CD4-positive, alpha-beta memory T cell (primary cell): ENCODE results near the gene NOL3. TPM values are rescaled to one million over a fixed set of nuclear protein-coding genes. Genes with fewer than 3 reads are reported as not detected.

Experiments
- CTCF ChIA-PET: fragments of 350-600 bp; sonication (Branson Sonifier 250); formaldehyde crosslinking; loops from one replicate; lab custom pipeline; 2021; ENCODE audit warnings: inconsistent platforms; ENCODE audit not compliant: partially characterized antibody; lab: Charles Lee
- POLR2A ChIA-PET: fragments of 350-600 bp; sonication (Branson Sonifier 250); formaldehyde crosslinking; loops from one replicate; lab custom pipeline; 2021; ENCODE audit not compliant: partially characterized antibody; lab: Charles Lee
- DNase-seq, 5 donors: peaks; one replicate each; pipeline versions ENCODE4 v3.0.0 to v3.0.0-alpha.2; 2020 to 2022; ENCODE audit warnings: mixed read lengths in 1 of 5
- H3K27ac ChIP-seq: one replicate; pipeline ENCODE4 v1.7.0; 2013; ENCODE audit warnings: low read depth, low read length
- H3K27me3 ChIP-seq: 2 replicates; pipeline ENCODE4 v1.7.0; 2013; ENCODE audit warnings: mild to moderate bottlenecking, low read length, moderate library complexity; ENCODE audit not compliant: insufficient read depth
- H3K36me3 ChIP-seq: 2 replicates; pipeline ENCODE4 v1.7.0; 2013; ENCODE audit warnings: mild to moderate bottlenecking, low read length, moderate library complexity; ENCODE audit not compliant: insufficient read depth
- H3K4me1 ChIP-seq: 2 replicates; pipeline ENCODE4 v1.7.0; 2013; ENCODE audit warnings: mild to moderate bottlenecking, low read length, moderate library complexity; ENCODE audit not compliant: insufficient read depth
- H3K4me3 ChIP-seq, 2 donors: one replicate each; pipeline ENCODE4 v1.7.0; 2013; ENCODE audit warnings: low read length in 2 of 2, mild to moderate bottlenecking in 1 of 2
- H3K9me3 ChIP-seq, 2 donors: one replicate each; pipeline ENCODE4 v1.7.0; 2013; ENCODE audit warnings: low read length in 2 of 2, control low read depth in 1 of 2; ENCODE audit not compliant: control insufficient read depth in 1 of 2
- H3K27ac Mint-ChIP-seq, 7 donors: one replicate each; pipeline ENCODE4 v1.8.0; 2020 to 2021; ENCODE audit warnings: mixed read lengths in 7 of 7, mild to moderate bottlenecking in 6 of 7, inconsistent platforms in 3 of 7, moderate library complexity in 3 of 7
- H3K27me3 Mint-ChIP-seq, 2 donors: one replicate each; pipeline ENCODE4 v1.8.0; 2020 to 2021; ENCODE audit warnings: mixed read lengths in 2 of 2
- H3K36me3 Mint-ChIP-seq, 2 donors: one replicate each; pipeline ENCODE4 v1.8.0; 2020 to 2021; ENCODE audit warnings: mixed read lengths in 2 of 2, inconsistent platforms in 1 of 2, mild to moderate bottlenecking in 1 of 2
- H3K4me1 Mint-ChIP-seq, 4 donors: one replicate each; pipeline ENCODE4 v1.8.0; 2020 to 2021; ENCODE audit warnings: mixed read lengths in 4 of 4, mild to moderate bottlenecking in 1 of 4
- H3K4me3 Mint-ChIP-seq, 8 donors: one replicate each; pipeline ENCODE4 v1.8.0; 2020 to 2021; ENCODE audit warnings: mixed read lengths in 8 of 8, mild to moderate bottlenecking in 7 of 8, moderate library complexity in 6 of 8, inconsistent platforms in 3 of 8
- H3K9me3 Mint-ChIP-seq, 8 donors: one replicate each; pipeline ENCODE4 v1.8.0; 2020 to 2021; ENCODE audit warnings: mixed read lengths in 8 of 8, mild to moderate bottlenecking in 5 of 8, inconsistent platforms in 3 of 8, moderate library complexity in 1 of 8
- intact Hi-C: fragments of 100-400 bp; cut with micrococcal nuclease; formaldehyde crosslinking; loops from one replicate; pipeline ENCODE4 v1.15.1; 2023
- polyA plus RNA-seq, 2 donors: library from polyadenylated mRNA; unstranded; fragments of 300-500 nt; fragmentation: Illumina TruSeq; gene quantifications; one replicate each; pipeline ENCODE4 v1.2.3, GENCODE V29; 2021
- total RNA-seq, 2 experiments: library from RNA; stranded (reverse); gene quantifications; one replicate each; pipeline ENCODE4 v1.2.3, GENCODE V29; 2021

Gene NOL3
- total and polyA plus RNA-seq, 4 experiments from 2014 or later = 1.3 to 12.5 (median 5.7) TPM

DNA sequence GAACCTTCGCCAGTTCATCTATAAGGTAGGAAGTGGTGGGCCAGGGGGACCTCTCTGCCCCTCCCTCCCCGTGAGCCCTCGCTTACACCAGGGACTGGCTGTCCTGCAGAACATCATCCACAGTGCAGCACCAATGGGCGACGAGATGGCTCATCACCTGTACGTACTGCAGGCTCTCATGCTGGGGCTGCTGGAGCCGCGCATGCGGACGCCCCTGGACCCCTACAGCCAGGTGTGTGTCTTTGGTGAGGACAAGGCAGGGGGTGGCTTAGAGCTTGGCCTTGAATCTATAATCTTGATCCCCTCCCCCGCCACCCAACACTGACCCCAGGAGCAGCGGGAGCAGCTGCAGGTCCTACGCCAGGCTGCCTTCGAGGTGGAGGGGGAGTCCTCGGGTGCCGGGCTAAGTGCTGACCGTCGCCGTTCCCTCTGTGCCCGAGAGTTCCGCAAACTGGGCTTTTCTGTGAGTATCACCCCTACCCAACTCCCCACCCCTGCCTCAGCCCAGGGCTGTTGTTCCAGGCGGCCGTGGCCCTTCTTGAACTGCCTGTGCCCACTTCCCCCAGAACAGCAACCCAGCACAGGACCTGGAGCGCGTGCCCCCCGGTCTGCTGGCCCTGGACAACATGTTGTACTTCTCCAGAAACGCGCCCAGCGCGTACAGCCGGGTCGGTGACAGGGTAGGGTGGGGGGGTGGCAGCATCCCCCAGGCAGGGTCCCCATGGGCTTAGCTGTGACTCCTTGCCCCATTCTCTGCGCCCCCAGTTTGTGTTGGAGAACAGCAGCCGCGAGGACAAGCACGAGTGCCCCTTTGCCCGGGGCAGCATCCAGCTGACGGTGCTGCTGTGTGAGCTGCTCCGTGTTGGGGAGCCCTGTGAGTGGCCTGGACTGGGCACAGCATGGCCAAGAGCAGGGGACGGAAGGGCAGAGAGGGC, 31.3 kb downstream of the NOL3 start:
- Mint-ChIP-seq H3K4me1 (peaks cover 1 to 15% (median 7%) of the 10 kb centered on the region in 4 donors), H3K27me3 (no peaks in the 10 kb centered on the region), H3K9me3 (no peaks in the 10 kb centered on the region), H3K36me3 (peaks cover 9 to 39% of the 10 kb centered on the region in 2 donors), H3K4me3 (no peak overlapping the region), H3K27ac (peak overlapping the region in 1 of 7 donors; percentile 29)
- POLR2A ChIA-PET = interaction anchor here (1.0 to 2.1 kb wide), 4 partner anchors 9 to 43 kb away, joined by 3 to 10 read pairs (median 4); partner anchors contain the start of genes E2F4 and TMEM208
- no peak for DNase-seq
- Histone ChIP-seq H3K27me3 (no peaks in the 10 kb centered on the region), H3K4me1 (no peaks in the 10 kb centered on the region), H3K27ac (no peak overlapping the region), H3K4me3 (no peak overlapping the region), H3K9me3 (no peaks in the 10 kb centered on the region), H3K36me3 (peaks cover 36% of the 10 kb centered on the region)
- intact Hi-C loops = no loop called here
- CTCF ChIA-PET = interaction anchor here (0.7 kb wide), 1 partner anchor 77 kb away, joined by 3 read pairs; no protein-coding TSS in a partner anchor

DNA sequence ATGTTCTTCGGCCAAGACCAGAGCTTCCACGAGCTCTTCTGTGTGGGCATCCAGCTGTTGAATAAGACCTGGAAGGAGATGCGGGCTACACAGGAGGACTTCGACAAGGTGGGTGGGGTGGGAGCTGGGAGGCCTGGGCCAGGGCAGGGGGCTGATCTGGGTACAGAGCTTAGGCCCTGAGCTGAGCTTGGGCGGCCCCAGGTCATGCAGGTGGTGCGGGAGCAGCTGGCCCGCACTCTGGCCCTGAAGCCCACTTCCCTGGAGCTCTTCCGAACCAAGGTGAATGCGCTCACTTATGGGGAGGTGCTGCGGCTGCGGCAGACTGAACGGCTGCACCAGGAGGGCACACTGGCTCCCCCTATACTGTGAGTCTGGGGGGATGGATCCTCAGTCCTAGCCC, 32.1 kb downstream of the NOL3 start:
- no peak overlapping the region for H3K4me3 Mint-ChIP-seq
- H3K4me1 ChIP-seq = no peaks in the 10 kb centered on the region
- H3K27ac ChIP-seq = no peak overlapping the region
- H3K27me3 ChIP-seq = no peaks in the 10 kb centered on the region
- H3K27ac Mint-ChIP-seq = no peak overlapping the region
- H3K36me3 ChIP-seq = peaks cover 28% of the 10 kb centered on the region
- H3K4me3 ChIP-seq = no peak overlapping the region
- H3K9me3 Mint-ChIP-seq = no peaks in the 10 kb centered on the region
- no peak for DNase-seq
- H3K27me3 Mint-ChIP-seq = no peaks in the 10 kb centered on the region
- POLR2A ChIA-PET = interaction anchor here (1.0 to 2.1 kb wide), 3 partner anchors 10 to 42 kb away, joined by 3 to 4 read pairs (median 4); partner anchors contain the start of genes E2F4 and TMEM208
- CTCF ChIA-PET = interaction anchor here (0.6 kb wide), 1 partner anchor 21 kb away, joined by 3 read pairs; no protein-coding TSS in a partner anchor
- intact Hi-C loops = no loop called here
- H3K36me3 Mint-ChIP-seq = peaks cover 4 to 31% of the 10 kb centered on the region in 2 donors
- H3K9me3 ChIP-seq = no peaks in the 10 kb centered on the region
- H3K4me1 Mint-ChIP-seq = peaks cover 0 to 9% (median 3%) of the 10 kb centered on the region in 4 donors

DNA sequence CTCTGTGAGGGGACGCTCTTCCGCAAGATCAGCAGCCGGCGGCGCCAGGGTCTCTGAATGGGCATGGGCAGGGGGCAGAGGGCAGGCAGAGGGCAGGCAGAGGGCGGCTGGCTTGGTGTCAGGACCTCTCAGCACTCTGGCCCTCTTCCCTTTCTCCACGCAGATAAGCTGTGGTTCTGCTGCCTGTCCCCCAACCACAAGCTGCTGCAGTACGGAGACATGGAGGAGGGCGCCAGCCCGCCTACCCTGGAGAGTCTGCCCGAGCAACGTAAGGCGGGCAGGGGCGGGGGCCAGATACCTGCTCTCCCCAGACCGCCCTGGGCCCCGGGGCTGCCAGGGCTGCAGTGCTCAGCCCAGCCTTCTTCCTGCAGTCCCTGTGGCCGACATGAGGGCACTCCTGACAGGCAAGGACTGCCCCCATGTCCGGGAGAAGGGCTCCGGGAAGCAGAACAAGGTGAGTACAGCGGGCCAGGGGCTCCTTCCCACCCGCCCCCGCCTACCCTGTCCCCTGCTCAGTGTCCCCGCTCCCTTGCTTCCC, 32.7 kb downstream of the NOL3 start:
- H3K27me3 Mint-ChIP-seq = no peaks in the 10 kb centered on the region
- Histone ChIP-seq H3K4me1 (no peaks in the 10 kb centered on the region), H3K27me3 (no peaks in the 10 kb centered on the region), H3K36me3 (peaks cover 22% of the 10 kb centered on the region), H3K27ac (no peak overlapping the region), H3K4me3 (no peak overlapping the region), H3K9me3 (no peaks in the 10 kb centered on the region)
- POLR2A ChIA-PET = interaction anchor here (2.1 kb wide), 1 partner anchor 10 kb away, joined by 4 read pairs; the partner anchor contains the start of gene E2F4
- CTCF ChIA-PET = interaction anchor here (0.6 kb wide), 1 partner anchor 21 kb away, joined by 3 read pairs; no protein-coding TSS in a partner anchor
- H3K27ac Mint-ChIP-seq = no peak overlapping the region
- H3K4me1 Mint-ChIP-seq = peaks cover 0 to 5% (median 2%) of the 10 kb centered on the region in 4 donors
- intact Hi-C loops = no loop called here
- no peak overlapping the region for H3K4me3 Mint-ChIP-seq
- H3K9me3 Mint-ChIP-seq = no peaks in the 10 kb centered on the region
- DNase-seq = no peak
- peaks cover 0 to 25% of the 10 kb centered on the region in 2 donors for H3K36me3 Mint-ChIP-seq

DNA sequence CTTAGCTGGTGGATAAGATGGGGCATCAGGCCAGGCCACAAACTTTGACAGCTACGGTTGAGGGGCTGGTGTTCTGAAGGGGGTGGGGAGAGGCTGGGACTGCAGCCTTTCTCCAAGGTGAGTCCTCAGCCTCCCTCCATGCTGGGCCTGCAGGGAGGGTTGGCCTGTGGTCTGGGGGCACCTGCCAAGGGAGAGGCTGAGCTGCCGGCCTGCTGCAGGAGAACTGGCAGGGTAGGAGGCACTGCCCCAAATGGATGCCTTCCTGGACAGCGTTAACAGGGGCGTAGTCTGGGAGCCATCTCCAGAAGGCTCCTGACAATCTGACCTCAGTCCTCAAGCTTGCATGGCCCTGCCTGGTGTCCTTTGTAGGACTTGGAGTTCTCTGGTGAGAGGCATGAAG, 33.7 kb downstream of the NOL3 start:
- CTCF ChIA-PET = no interaction called here
- DNase-seq = no peak
- H3K27ac ChIP-seq = no peak overlapping the region
- H3K4me3 Mint-ChIP-seq = no peak overlapping the region
- peaks cover 15% of the 10 kb centered on the region for H3K36me3 ChIP-seq
- H3K9me3 ChIP-seq = no peaks in the 10 kb centered on the region
- POLR2A ChIA-PET = interaction anchor here (0.9 to 1.2 kb wide), 4 partner anchors 9 to 23 kb away, joined by 3 to 6 read pairs (median 3); partner anchors contain the start of gene TMEM208
- no peaks in the 10 kb centered on the region for H3K4me1 Mint-ChIP-seq
- H3K27me3 Mint-ChIP-seq = no peaks in the 10 kb centered on the region
- H3K27ac Mint-ChIP-seq = peak overlapping the region in 1 of 7 donors; percentile 29
- no peaks in the 10 kb centered on the region for H3K4me1 ChIP-seq
- H3K36me3 Mint-ChIP-seq = peaks cover 0 to 20% of the 10 kb centered on the region in 2 donors
- intact Hi-C loops = no loop called here
- no peak overlapping the region for H3K4me3 ChIP-seq
- no peaks in the 10 kb centered on the region for H3K9me3 Mint-ChIP-seq
- H3K27me3 ChIP-seq = no peaks in the 10 kb centered on the region

DNA sequence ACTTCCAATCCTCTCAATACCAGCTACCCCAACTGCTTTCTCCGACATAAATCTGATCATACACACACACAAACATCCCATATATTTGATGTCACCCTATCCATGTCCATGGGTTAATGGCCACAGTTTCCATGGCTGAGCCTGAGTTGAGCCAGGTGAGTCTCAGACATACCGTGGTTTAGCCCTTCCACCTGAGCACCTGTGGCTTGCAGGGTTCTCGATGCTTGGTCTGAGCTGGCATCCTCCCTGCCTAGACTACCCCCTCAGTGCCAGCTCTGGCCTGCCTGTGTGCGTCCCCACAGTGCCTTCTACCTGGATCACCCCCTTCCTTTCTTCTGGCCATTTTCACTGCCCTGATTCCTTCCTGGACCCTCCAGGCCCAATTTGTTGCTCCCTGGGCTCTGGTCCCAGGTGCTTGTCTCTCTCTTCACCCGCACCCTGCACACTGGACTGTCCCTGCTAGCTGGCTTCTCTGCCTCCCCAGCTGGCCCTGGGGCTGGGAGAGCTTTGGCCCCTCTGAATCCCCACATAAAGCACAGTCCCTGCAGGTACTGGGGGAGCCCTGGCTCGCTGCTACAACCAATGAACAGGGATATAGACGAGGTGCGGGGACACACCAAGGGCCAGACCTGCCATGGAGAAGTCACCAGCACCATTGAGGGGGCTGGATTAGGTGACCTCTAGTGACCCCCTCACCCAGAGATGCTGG, 35.9 kb downstream of the NOL3 start:
- Histone ChIP-seq H3K9me3 (no peaks in the 10 kb centered on the region), H3K4me3 (no peak overlapping the region), H3K4me1 (no peaks in the 10 kb centered on the region), H3K27ac (no peak overlapping the region), H3K36me3 (peaks cover 10% of the 10 kb centered on the region), H3K27me3 (no peaks in the 10 kb centered on the region)
- ChIA-PET CTCF (no interaction called here), POLR2A (no interaction called here)
- intact Hi-C loops = no loop called here
- H3K9me3 Mint-ChIP-seq = no peaks in the 10 kb centered on the region
- H3K27ac Mint-ChIP-seq = peak overlapping the region in 6 of 7 donors; percentile 29 to 80 (median 61)
- no peaks in the 10 kb centered on the region for H3K27me3 Mint-ChIP-seq
- H3K36me3 Mint-ChIP-seq = peaks cover 0 to 8% of the 10 kb centered on the region in 2 donors
- DNase-seq = no peak
- H3K4me1 Mint-ChIP-seq = no peaks in the 10 kb centered on the region
- H3K4me3 Mint-ChIP-seq = peak overlapping the region in 1 of 8 donors; percentile 26

DNA sequence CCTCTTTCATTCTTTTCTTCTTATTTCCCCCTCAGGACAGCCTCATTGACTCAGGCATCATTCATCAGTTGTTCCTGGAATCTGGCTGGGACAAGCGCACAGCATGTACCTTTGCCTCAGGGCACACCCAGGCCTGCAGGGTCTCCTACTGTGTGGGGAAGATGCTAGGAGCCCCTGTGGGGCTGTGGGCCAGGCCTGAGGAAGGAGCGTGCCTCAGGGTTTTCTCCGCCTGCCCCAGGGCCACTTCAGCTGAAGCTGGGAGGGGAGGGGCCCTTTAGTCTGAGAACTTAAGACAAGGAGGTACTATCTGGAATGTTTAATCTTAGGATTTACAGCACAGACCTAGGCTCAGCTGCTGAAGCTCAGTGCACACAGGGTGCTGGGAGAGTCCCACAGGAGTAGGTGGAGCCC, 36.5 kb downstream of the NOL3 start:
- no peak for DNase-seq
- ChIA-PET CTCF (no interaction called here), POLR2A (interaction anchor here (1.5 kb wide), 1 partner anchor 20 kb away, joined by 5 read pairs; the partner anchor contains the start of gene TMEM208)
- Histone ChIP-seq H3K4me3 (no peak overlapping the region), H3K27ac (no peak overlapping the region), H3K36me3 (peaks cover 4% of the 10 kb centered on the region), H3K4me1 (no peaks in the 10 kb centered on the region), H3K9me3 (no peaks in the 10 kb centered on the region), H3K27me3 (no peaks in the 10 kb centered on the region)
- intact Hi-C loops = no loop called here
- H3K4me1 Mint-ChIP-seq = no peaks in the 10 kb centered on the region
- peaks cover 0 to 10% of the 10 kb centered on the region in 2 donors for H3K36me3 Mint-ChIP-seq
- no peaks in the 10 kb centered on the region for H3K27me3 Mint-ChIP-seq
- H3K27ac Mint-ChIP-seq = peak overlapping the region in 3 of 7 donors; percentile 56 to 75 (median 60)
- no peaks in the 10 kb centered on the region for H3K9me3 Mint-ChIP-seq
- no peak overlapping the region for H3K4me3 Mint-ChIP-seq
